Endothelial cell of umbilical vein (primary cell): Measurements from ENCODE around the gene TSPAN14. TPM values are rescaled to one million over a fixed set of nuclear protein-coding genes. Genes with fewer than 3 reads are reported as not detected.
"Not testable (repeated sequence)": the region's sequence is repeated elsewhere in the genome, so short reads cannot be mapped to it uniquely, and the experiment has no call there.

ENCODE experiments used
- BruUV-seq: library from RNA; stranded (reverse); fragments of 400-500 nt; replicated peaks from 2 replicates; lab custom pipeline; 2021; lab: Mats Ljungman, UMichigan
- CTCF ChIA-PET: fragments of 300-600, 350-600 bp; sonication (Branson Sonifier 250); formaldehyde crosslinking; loops from one replicate; lab custom pipeline; 2021; ENCODE audit warnings: antibody characterized with exemption, inconsistent platforms; lab: Charles Lee
- POLR2A ChIA-PET: fragments of 300-600, 350-600 bp; sonication (Branson Sonifier 250); formaldehyde crosslinking; loops from one replicate; lab custom pipeline; 2021; ENCODE audit warnings: antibody characterized with exemption, inconsistent platforms; lab: Charles Lee
- DNase-seq: peaks from one replicate; pipeline ENCODE4 v3.0.0-alpha.2; 2011; ENCODE audit warnings: low read depth, low spot score
- FAIRE-seq: peaks from 2 replicates; lab custom pipeline; 2011; peaks lifted over from hg19 to GRCh38; lab: Jason Lieb, UNC
- H2AFZ ChIP-seq: 2 replicates; pipeline ENCODE4 v1.6.0; 2012; ENCODE audit warnings: low read depth, low read length, control low read depth, inconsistent platforms
- H3K27ac ChIP-seq: 2 replicates; pipeline ENCODE4 v1.5.1; 2011; ENCODE audit warnings: low read depth, mild to moderate bottlenecking, control low read depth, low read length, moderate library complexity; ENCODE audit not compliant: insufficient read depth
- H3K27me3 ChIP-seq, 2 experiments: 2 replicates each; pipeline versions ENCODE4 v1.6.0 to v1.6.1; 2011; ENCODE audit warnings: low read length in 2 of 2, mixed read lengths in 1 of 2; ENCODE audit not compliant: control insufficient read depth in 2 of 2, insufficient read depth in 2 of 2
- H3K36me3 ChIP-seq, 2 experiments: 2 replicates in 1 of 2; 3 replicates in 1 of 2; pipeline ENCODE4 v1.5.1; 2011; ENCODE audit warnings: low read length in 2 of 2, mild to moderate bottlenecking in 1 of 2, moderate library complexity in 1 of 2; ENCODE audit not compliant: control insufficient read depth in 2 of 2, insufficient read depth in 2 of 2; ENCODE audit errors: extremely low read depth in 1 of 2
- H3K4me1 ChIP-seq: 3 replicates; pipeline ENCODE4 v1.5.1; 2011; ENCODE audit warnings: mild to moderate bottlenecking, low read length; ENCODE audit not compliant: control insufficient read depth, insufficient read depth; ENCODE audit errors: extremely low read depth
- H3K4me2 ChIP-seq: 2 replicates; pipeline ENCODE4 v1.6.1; 2011; ENCODE audit warnings: low read length, control low read depth, mixed read lengths; ENCODE audit not compliant: insufficient read depth
- H3K4me3 ChIP-seq, 3 experiments: fragments of 200-600 bp in 1 of 3; sonication (generic), shearing (Covaris generic) in 1 of 3; replicated peaks in 1 of 3; 2 replicates each; pipeline ENCODE4 v1.5.1; 2011 to 2016; ENCODE audit warnings: control low read depth in 3 of 3, low read length in 3 of 3, mild to moderate bottlenecking in 2 of 3, inconsistent platforms in 1 of 3, low read depth in 1 of 3, moderate library complexity in 1 of 3; ENCODE audit not compliant: insufficient read depth in 1 of 3
- H3K79me2 ChIP-seq: 2 replicates; pipeline ENCODE4 v1.6.0; 2012; ENCODE audit warnings: low read length, inconsistent platforms; ENCODE audit not compliant: control insufficient read depth, insufficient read depth
- H3K9ac ChIP-seq: replicated peaks from 2 replicates; pipeline ENCODE3; 2011; ENCODE audit warnings: low read length, control low read depth; ENCODE audit not compliant: insufficient read depth; ENCODE audit errors: extremely low read depth
- H3K9me1 ChIP-seq: replicated peaks from 3 replicates; pipeline ENCODE4 v1.6.0; 2011; ENCODE audit warnings: mild to moderate bottlenecking, low read length; ENCODE audit not compliant: control insufficient read depth, insufficient read depth; ENCODE audit errors: extremely low read depth
- H3K9me3 ChIP-seq: replicated peaks from 2 replicates; pipeline ENCODE4 v1.5.1; 2012; ENCODE audit warnings: low read length, inconsistent platforms; ENCODE audit not compliant: control insufficient read depth, insufficient read depth
- H4K20me1 ChIP-seq: replicated peaks from 2 replicates; pipeline ENCODE3; 2011; ENCODE audit warnings: mild to moderate bottlenecking, low read length; ENCODE audit not compliant: control insufficient read depth, insufficient read depth; ENCODE audit errors: extremely low read depth
- EZH2 ChIP-seq: IDR thresholded peaks from 2 replicates; pipeline ENCODE4 v1.6.1; 2012; ENCODE audit warnings: borderline replicate concordance, low read depth, mild to moderate bottlenecking, moderate library complexity, low read length, inconsistent platforms; ENCODE audit not compliant: severe bottlenecking
- FOS ChIP-seq: IDR thresholded peaks from 2 replicates; pipeline ENCODE4 v1.6.1; 2011; ENCODE audit warnings: mild to moderate bottlenecking, low read length, moderate library complexity, borderline replicate concordance; ENCODE audit not compliant: insufficient read depth
- GATA2 ChIP-seq: IDR thresholded peaks from 2 replicates; pipeline ENCODE4 v1.7.0; 2011; ENCODE audit warnings: low read depth, mild to moderate bottlenecking, moderate library complexity, mixed read lengths, low read length; ENCODE audit not compliant: insufficient read length, insufficient read depth
- JUN ChIP-seq: IDR thresholded peaks from 2 replicates; pipeline ENCODE4 v1.6.1; 2011; ENCODE audit warnings: borderline replicate concordance, low read depth; ENCODE audit not compliant: insufficient read length, insufficient read depth
- MYC ChIP-seq: IDR thresholded peaks from one replicate; pipeline ENCODE4 v1.6.1; 2011; ENCODE audit warnings: mild to moderate bottlenecking, low read depth, low read length
- POLR2A ChIP-seq: IDR thresholded peaks from 2 replicates; pipeline ENCODE4 v1.6.1; 2012; ENCODE audit warnings: low read depth, mild to moderate bottlenecking, control low read depth, low read length
- POLR2AphosphoS5 ChIP-seq: IDR thresholded peaks from 2 replicates; pipeline ENCODE4 v1.6.1; 2012; ENCODE audit warnings: low read depth, mild to moderate bottlenecking, control low read depth, low read length, moderate library complexity; ENCODE audit not compliant: insufficient read depth
- dilution Hi-C: fragments of 300-500 bp; cut with MboI; formaldehyde crosslinking; loops from one replicate; pipeline ENCODE4 v1.15.0; 2019; ENCODE audit warnings: low sequenced_read_pairs; ENCODE audit not compliant: extremely low pct_ligation_motif_present
- intact Hi-C: fragments of 100-400 bp; cut with micrococcal nuclease; formaldehyde crosslinking; loops from one replicate; pipeline ENCODE4 v1.10.0; 2022
- polyA plus RNA-seq, 4 experiments: library from polyadenylated mRNA; depleted of rRNA in 3 of 4; stranded (reverse) in 3 of 4; unstranded in 1 of 4; fragments of >200 nt; gene quantifications; 2 replicates each; pipeline versions ENCODE4 v1.2.1 to v1.2.3, GENCODE V29; 2011 to 2012; ENCODE audit warnings: missing spikeins in 1 of 4
- total RNA-seq: library from RNA; stranded (reverse); gene quantifications from 2 replicates; pipeline ENCODE4 v1.2.3, GENCODE V29; 2021
- TF ChIP-seq, protein P1 (sequence below): IDR thresholded peaks from 2 replicates; pipeline ENCODE4 v1.6.1; 2011; ENCODE audit not compliant: insufficient read depth, insufficient read length
- TF ChIP-seq, protein P2 (sequence below), 2 donors: IDR thresholded peaks; 1 replicate in 1 of 2; 2 replicates in 1 of 2; pipeline ENCODE4 v1.5.1; 2011; ENCODE audit warnings: low read length in 2 of 2, mild to moderate bottlenecking in 2 of 2, moderate library complexity in 2 of 2, control low read depth in 1 of 2, inconsistent platforms in 1 of 2, low read depth in 1 of 2; ENCODE audit not compliant: insufficient read depth in 1 of 2; ENCODE audit errors: extremely low read depth in 1 of 2

TSPAN14 gene
- total and polyA plus RNA-seq, 2 donors (not counting 3 experiments of a cell fraction or from before 2014, with no cell fraction given): 210 to 242 TPM

DNA sequence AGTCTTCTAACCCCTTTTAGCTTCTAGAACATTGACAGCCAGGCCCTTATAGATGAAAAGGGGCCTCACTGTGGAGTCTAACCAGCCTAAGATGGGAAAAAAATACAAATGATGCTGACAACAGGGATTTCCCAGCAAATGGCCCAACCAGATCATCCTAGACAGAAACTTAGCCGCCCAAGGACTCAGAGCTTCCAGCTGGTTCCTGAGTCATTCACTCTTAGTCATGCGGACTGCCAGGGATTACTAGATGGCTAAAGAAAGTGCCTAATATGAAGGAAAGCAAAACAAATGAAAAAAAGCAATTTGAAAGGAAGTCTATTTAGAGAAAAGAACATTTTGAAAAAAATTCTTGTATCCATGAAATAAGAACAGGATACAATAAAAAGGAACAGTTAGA lies 23.7 kb downstream of the TSPAN14 start:
- Histone ChIP-seq H3K79me2 (peaks cover 92% of the 10 kb centered on the region), H3K36me3 (peaks cover 13 to 16% of the 10 kb centered on the region in 2 experiments), H3K9me1 (no peaks in the 10 kb centered on the region), H3K9me3 (no peaks in the 10 kb centered on the region), H2AFZ (no peak overlapping the region), H3K4me1 (peaks cover 45% of the 10 kb centered on the region), H3K4me2 (peak overlapping the region; percentile 39), H3K9ac (no peak overlapping the region), H3K27ac (peak overlapping the region; percentile 68), H3K27me3 (no peaks in the 10 kb centered on the region), H3K4me3 (no peak overlapping the region), H4K20me1 (peaks cover 15% of the 10 kb centered on the region)
- ChIA-PET CTCF (interaction anchor here (1.4 to 37.4 kb wide), 3 partner anchors 9 to 28 kb away, joined by 4 to 1118 read pairs (median 7); no protein-coding TSS in a partner anchor), POLR2A (interaction anchor here (0.5 to 1.4 kb wide), 3 partner anchors 8 to 59 kb away, joined by 3 to 11 read pairs (median 3); no protein-coding TSS in a partner anchor)
- peak; percentile 81 for DNase-seq
- TF ChIP-seq FOS (peak; percentile 98), JUN (peak; percentile 85), GATA2 (no peak), POLR2A (no peak), MYC (no peak), EZH2 (no peak), POLR2AphosphoS5 (peak; percentile 64)
- TF ChIP-seq, protein P1, sequence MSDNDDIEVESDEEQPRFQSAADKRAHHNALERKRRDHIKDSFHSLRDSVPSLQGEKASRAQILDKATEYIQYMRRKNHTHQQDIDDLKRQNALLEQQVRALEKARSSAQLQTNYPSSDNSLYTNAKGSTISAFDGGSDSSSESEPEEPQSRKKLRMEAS: no peak
- TF ChIP-seq, protein P2, sequence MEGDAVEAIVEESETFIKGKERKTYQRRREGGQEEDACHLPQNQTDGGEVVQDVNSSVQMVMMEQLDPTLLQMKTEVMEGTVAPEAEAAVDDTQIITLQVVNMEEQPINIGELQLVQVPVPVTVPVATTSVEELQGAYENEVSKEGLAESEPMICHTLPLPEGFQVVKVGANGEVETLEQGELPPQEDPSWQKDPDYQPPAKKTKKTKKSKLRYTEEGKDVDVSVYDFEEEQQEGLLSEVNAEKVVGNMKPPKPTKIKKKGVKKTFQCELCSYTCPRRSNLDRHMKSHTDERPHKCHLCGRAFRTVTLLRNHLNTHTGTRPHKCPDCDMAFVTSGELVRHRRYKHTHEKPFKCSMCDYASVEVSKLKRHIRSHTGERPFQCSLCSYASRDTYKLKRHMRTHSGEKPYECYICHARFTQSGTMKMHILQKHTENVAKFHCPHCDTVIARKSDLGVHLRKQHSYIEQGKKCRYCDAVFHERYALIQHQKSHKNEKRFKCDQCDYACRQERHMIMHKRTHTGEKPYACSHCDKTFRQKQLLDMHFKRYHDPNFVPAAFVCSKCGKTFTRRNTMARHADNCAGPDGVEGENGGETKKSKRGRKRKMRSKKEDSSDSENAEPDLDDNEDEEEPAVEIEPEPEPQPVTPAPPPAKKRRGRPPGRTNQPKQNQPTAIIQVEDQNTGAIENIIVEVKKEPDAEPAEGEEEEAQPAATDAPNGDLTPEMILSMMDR (IDR thresholded peaks at IDR 0.05; ENCODE audit: extremely low read depth in 1 of 2, insufficient read depth in 1 of 2, low read depth in 1 of 2, low read length in 2 of 2): no peak
- no TSS peak for BruUV-seq
- dilution Hi-C loops (no loop called here), intact Hi-C loops (no loop called here)
- peak; percentile 98 for FAIRE-seq

DNA sequence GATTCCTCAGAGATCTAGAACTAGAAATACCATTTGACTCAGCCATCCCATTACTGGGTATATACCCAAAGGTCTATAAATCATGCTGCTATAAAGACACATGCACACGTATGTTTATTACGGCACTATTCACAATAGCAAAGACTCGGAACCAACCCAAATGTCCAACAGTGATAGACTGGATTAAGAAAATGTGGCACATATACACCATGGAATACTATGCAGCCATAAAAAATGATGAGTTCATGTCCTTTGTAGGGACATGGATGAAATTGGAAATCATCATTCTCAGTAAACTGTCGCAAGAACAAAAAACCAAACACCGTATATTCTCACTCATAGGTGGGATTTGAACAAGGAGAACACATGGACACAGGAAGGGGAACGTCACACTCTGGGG lies 26.3 kb downstream of the TSPAN14 start:
- intact Hi-C loops, H3K9me3 ChIP-seq, H3K36me3 ChIP-seq, H3K27me3 ChIP-seq, DNase-seq, H3K27ac ChIP-seq, FAIRE-seq, H3K4me2 ChIP-seq, H3K9ac ChIP-seq, POLR2A ChIA-PET, BruUV-seq, H3K4me3 ChIP-seq, dilution Hi-C loops, H2AFZ ChIP-seq, CTCF ChIA-PET, H3K9me1 ChIP-seq: not testable (repeated sequence)
- Histone ChIP-seq H3K79me2 (peaks cover 92% of the 10 kb centered on the region), H4K20me1 (peaks cover 15% of the 10 kb centered on the region), H3K4me1 (peaks cover 39% of the 10 kb centered on the region)
